GM18951 (cell line): Measurements from ENCODE around the gene SETD1A.
"Not testable (repeated sequence)": the region's sequence is repeated elsewhere in the genome, so short reads cannot be mapped to it uniquely, and the experiment has no call there.

Experiments
- POLR2A ChIP-seq: IDR thresholded peaks from 4 replicates; pipeline ENCODE4 v1.6.1; 2011; ENCODE audit warnings: mild to moderate bottlenecking; ENCODE audit not compliant: insufficient read length, insufficient read depth; ENCODE audit errors: extremely low read depth
- in situ Hi-C: fragments of 300-500 bp; cut with MboI; formaldehyde crosslinking; loops from one replicate; pipeline ENCODE4 v1.12.0; 2022; ENCODE audit warnings: low sequenced_read_pairs, mixed read lengths, inconsistent platforms; ENCODE audit not compliant: unreplicated experiment

SETD1A gene

DNA sequence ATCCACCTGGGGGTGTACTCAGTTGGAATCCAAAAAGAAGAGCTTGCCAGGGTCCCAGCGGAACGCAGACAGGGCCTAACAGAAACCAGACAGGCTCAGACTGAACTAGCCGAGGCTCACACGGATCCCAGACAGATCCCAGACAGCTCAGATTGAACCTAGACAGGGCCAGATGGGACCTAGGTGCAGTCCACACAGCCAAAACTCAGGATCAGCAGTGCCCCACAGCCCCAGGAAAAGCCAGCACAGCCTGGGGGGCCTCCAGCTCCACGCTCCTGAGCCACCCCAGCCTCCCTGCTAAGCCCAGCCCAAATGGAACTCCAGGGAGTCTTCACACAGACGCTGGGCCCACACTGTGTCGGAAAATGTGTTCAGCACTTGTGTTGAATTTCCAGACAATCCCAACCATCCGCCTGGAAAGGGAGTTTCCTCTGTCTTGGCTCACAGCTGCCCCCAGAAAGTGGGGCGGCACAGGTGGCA, 45.3 kb downstream of the SETD1A start:
- no peak for TF ChIP-seq POLR2A
- in situ Hi-C loops = no loop called here

DNA sequence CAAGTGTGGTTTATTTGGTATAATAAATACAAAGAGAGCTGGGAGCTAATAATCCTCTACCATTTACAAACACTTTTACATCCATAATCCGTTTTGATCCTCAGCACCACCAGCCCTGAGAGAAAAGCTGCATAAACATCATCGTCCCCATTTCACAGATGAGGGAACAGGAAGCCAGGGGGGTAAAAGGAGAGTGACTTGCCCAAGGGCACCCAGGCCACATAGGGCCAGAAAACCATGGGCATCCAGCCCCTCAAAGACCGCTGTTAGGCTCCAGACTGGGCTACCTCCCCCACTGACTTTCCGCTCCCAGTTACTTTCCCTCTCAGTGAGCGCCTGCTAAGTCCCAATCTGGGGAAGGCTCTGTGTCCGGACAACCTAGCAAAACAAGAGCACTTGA, 46.2 kb downstream of the SETD1A start:
- TF ChIP-seq POLR2A = no peak
- in situ Hi-C loops = no loop called here

GRCh38 chr16:31004658-31005057, 47.1 kb downstream of the SETD1A start:
- in situ Hi-C loops = no loop called here
- TF ChIP-seq POLR2A = no peak

- no peak for TF ChIP-seq POLR2A
- in situ Hi-C loops = no loop called here
These were observed 48.0 kb downstream of the SETD1A start for GRCh38 chr16:31005350-31006085.

GRCh38 chr16:31006086-31006385, 48.5 kb downstream of the SETD1A start:
- TF ChIP-seq POLR2A = no peak
- in situ Hi-C loops = no loop called here

DNA sequence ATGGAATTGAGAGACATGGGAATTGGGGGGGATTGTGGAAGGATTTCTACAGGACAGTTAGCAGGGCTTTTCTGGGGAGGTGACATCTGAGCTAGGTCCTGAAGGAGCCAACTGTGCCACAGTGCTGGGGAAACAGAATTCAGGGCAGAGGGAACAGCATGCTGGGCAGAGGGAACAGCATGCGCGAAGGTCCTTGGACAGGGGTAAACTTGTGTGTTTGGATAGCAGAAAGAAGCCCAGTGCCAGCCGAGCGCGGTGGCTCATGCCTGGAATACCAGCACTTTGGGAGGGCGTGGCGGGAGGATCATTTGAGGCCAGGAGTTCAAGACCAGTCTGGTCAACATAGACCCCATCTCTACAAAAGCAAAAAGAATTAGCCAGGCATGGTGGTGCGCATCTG, 49.0 kb downstream of the SETD1A start:
- in situ Hi-C loops = no loop called here

GRCh38 chr16:31007684-31008083, 50.1 kb downstream of the SETD1A start:
- in situ Hi-C loops = no loop called here
- TF ChIP-seq POLR2A = no peak

More for the DNA sequence above, 49.0 kb downstream of the SETD1A start:
- TF ChIP-seq POLR2A = no peak

DNA sequence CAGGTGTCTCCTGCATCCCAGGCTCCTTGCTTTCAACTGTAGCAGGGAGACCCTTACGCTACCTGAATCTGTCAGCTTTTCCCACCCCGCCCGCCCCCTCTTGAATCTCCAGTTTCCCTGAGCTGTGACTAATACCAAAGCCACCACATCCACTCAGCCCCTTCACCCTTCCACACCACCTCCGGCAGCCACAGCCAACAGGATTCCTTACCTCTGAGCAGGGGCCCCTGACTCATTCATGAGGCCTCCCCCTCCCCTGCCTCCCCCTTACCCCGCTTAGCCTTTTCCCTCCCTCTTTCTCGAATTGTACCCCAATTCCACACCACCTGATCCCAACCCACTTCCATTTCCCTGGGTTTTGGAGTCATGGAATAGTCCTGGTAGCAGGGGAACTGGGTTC, 50.6 kb downstream of the SETD1A start:
- in situ Hi-C loops = no loop called here
- TF ChIP-seq POLR2A = no peak

DNA sequence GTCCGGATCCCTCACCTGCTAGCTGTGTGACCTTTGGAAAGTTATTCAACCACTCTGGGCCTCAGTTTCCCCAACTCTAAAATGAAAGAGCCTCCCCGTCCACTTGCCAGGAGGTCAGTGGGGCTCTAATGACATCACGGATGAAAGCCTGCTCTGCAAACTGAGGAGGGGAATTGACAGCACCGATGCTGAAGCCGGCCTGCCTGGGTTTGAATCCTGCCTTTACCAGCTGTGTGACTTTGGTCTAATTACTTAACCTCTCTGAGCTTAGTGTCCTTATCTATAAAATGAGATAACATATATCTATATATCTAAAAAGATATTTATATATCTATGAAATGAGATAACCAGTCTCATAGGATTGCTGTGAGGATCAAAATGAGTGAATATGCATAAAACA, 51.0 kb downstream of the SETD1A start:
- in situ Hi-C loops = no loop called here
- no peak for TF ChIP-seq POLR2A

GRCh38 chr16:31009120-31009519, 51.6 kb downstream of the SETD1A start:
- TF ChIP-seq POLR2A = no peak
- in situ Hi-C loops = no loop called here

DNA sequence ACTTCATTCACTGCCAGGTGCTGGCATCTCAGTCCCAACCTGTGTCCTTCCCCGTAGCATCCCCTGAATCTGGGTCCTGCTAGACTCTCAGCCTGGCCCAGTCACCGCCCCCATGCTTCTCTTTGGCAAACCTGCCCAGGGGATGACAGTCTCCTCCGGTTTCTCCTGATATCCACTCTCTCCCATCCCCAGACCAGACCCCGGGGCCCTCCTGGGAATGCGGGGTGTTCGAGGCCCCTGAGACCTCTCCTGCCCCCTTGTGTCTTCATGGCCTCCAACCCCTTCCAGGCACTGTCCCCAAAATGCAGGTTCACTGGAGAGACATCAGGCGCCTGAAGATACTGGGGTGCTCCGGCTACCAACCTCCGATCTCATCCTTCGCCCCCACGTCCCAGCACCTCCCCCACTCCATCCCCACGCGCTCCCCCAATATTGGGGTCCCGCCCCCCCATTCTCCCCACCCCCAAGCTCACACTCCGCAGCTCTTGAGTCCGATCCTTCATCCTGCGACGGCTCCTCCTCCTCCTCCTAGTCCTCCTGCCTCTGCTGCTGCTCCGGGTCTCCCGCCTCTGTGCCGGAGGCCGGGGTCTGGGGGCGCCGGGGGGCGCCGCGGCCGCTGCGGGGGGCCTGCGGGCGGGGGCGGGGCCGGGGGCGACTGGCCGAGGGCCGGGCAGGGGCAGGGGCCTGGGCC, 52.5 kb downstream of the SETD1A start:
- in situ Hi-C loops = no loop called here
- TF ChIP-seq POLR2A = no peak

- in situ Hi-C loops = no loop called here
- TF ChIP-seq POLR2A = no peak
These were observed 53.2 kb downstream of the SETD1A start, which contains the start of gene STX1B for GRCh38 chr16:31010585-31011325. Gene STX1B, minus strand, starts transcription at chr16:31010638. Its CDS starts 242 bp downstream, at chr16:31010396.

DNA sequence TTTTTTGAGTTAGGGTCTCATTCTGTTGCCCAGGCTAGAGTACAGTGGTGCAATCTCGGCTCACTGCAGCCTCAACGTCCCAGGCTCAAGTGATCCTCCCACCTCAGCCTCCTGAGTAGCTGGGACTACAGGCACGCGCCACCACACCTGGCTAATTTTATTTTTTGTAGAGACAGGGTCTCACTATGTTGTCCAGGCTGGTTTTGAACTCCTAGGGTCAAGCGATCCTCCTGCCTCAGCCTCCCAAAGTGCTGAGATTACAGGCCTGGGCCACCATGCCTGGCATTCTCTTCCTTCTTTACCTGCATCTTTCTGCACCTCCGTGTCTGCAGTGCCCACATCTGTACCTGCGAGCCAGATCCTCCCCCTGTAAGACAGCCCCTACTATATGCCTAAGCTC, 54.3 kb downstream of the SETD1A start:
- in situ Hi-C loops = not testable (repeated sequence)

GRCh38 chr16:31013292-31013691, 55.7 kb downstream of the SETD1A start:
- in situ Hi-C loops = not testable (repeated sequence)
